ENCODE data around the gene LLCFC1.
"Not testable (repeated sequence)": the region's sequence is repeated elsewhere in the genome, so short reads cannot be mapped to it uniquely, and the experiment has no call there.

Gene LLCFC1

DNA sequence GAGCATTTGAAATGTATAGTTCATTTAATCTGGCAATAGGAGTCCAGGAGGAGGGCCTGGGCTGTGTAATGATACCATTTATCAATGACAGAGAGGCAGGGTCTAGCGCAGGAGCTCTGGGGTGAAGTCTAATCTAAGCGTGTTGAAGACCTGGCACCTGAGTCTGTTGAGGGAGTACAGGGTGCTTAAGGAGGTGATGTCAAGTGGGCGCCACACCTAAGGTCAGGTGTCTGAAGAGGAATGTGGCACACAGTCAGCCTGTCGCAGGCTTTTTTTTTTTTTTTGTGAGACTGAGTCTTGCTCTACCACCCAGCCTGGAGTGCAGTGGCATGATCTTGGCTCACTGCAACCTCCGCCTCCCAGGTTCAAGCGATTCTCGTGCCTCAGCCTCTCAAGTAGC lies 2.3 kb downstream of the LLCFC1 start:
- DNase-seq (ENCODE audit: extremely low read depth in 1 of 2, low read depth in 1 of 2) = no peak

DNA sequence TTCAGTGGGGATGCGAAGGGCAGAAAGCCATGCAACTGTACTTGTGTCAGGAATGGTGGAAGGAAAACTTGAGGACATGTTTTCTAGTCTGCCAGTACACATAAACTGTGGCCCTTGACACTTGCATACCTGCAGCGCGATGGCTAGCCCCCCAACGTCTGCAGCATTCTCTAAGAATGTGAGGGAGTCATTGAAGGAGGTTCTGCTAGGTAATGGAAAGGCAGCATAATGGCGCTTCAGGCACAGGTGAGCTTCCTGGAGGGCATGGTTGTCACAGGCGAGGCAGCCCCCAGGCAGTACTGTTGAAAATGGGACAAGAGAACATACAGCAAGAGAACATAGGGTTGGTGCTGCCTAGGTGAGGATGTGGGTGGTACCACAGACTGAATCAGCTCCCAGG lies 3.5 kb downstream of the LLCFC1 start:
- no peak for DNase-seq (ENCODE audit: extremely low read depth in 1 of 2, low read depth in 1 of 2)

DNA sequence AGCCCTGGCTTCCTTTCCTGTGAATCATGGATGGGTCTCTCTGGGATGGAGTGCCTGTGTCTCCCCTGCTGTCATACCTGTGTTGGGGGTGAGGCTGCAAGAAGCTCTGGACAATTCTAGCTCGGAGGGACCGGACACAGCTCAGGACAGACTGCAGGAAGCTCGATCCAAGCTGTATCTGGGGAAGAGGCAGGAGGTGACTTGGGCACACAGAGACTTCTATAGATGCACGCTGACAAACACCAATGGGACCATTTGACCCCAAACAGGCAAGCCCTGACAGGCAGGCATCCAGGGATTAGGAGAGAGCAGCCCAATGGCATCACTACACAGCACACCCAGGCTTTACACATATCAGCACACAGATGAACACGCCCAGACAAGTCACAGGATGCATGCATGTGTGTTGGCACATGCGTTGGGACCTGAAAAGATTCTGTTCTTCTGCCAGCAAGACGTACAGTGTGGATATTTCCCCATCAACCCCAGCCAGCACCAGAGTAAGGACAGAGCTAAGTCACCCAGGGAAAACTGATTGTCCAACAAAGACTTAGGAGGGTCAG lies 4.5 kb downstream of the LLCFC1 start:
- no peak for DNase-seq (ENCODE audit: extremely low read depth in 1 of 2, low read depth in 1 of 2)

DNA sequence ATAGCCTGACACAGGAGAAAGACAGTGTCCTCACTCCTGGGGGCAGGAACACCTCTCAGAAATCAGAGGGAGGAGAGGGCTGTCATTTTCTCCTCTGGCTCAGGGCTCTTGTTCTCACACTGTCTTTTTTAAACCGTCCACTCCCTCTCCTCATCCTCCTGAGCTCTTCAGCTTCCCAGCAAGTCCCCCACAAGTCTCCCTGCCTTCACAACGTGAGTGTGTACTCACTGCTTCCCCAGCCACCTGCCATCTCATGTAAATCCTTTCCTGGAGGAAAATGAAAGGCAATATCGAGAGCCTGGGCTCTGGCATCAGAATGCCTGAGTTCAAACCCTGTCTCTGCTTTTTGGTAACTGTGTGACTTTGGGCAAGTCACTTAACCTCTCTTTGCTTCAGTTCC lies 5.7 kb downstream of the LLCFC1 start:
- DNase-seq (ENCODE audit: extremely low read depth in 1 of 2, low read depth in 1 of 2) = no peak

DNA sequence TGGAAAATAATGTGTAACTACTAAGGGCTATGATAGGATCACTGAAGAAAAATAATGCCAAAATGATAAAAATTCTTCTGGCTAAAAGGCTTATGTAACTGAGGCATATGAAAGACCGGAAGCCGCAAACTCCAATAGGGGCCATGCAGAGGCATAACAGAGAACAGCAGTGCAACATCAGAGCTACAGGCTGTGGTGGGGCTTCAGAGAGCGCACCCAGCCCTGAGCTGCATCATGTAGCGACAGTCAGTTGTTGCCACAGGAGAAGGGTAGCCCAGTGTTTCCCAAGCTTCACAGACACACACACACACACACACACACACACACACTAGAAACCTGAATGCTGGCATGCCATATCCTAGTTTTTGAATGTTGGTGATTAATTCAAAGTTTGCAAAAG lies 9.3 kb downstream of the LLCFC1 start:
- no peak for DNase-seq (ENCODE audit: extremely low read depth in 1 of 2, low read depth in 1 of 2)

DNA sequence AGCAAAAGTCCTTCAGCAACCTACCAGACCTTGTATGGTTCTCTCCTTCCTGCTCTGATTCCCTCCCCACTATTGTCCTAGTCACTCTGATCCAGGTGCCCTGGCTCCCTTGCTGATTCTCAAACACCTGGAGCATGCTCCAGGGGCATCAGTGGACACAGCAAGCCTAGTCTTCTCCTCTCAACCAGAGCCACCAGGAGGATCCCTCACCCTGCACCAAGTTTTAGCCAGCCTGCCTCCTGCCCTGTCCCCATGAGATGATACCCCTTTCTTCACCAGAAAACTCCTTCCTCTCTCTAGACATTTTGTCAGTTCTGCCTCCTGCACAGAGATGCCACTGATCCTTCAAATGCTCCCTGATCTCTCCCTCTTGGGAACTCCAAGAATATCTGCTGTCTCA lies 11.0 kb downstream of the LLCFC1 start:
- DNase-seq (ENCODE audit: extremely low read depth in 1 of 2, low read depth in 1 of 2) = no peak

DNA sequence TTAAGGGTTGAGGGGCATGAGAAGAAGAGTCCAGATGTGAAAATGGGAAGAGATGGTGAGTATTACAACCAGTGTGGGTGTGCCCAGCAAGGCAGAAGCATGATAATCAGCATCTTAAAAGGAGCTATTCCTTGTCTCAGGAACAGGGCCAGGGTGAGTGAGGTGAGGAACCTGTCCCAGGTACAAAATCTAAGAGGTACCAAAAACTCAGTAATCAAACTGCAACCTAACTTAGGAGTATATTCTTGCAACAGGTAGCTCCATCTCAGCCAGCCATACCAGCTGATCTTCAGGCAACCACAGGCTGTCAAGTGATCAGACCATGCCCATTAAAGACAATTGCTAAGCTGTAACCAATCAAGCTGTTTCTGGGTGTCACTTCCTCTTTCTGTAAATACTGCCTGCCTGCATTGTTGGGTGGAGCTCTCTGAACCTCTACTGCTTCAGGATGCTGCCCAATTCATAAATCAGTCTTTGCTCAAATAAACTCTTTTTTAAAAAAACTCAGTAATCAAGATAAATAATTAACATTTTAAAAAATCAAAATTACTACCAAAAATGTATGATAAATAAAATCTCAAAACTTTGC lies 15.5 kb downstream of the LLCFC1 start:
- no peak for DNase-seq (ENCODE audit: extremely low read depth in 1 of 2, low read depth in 1 of 2)

DNA sequence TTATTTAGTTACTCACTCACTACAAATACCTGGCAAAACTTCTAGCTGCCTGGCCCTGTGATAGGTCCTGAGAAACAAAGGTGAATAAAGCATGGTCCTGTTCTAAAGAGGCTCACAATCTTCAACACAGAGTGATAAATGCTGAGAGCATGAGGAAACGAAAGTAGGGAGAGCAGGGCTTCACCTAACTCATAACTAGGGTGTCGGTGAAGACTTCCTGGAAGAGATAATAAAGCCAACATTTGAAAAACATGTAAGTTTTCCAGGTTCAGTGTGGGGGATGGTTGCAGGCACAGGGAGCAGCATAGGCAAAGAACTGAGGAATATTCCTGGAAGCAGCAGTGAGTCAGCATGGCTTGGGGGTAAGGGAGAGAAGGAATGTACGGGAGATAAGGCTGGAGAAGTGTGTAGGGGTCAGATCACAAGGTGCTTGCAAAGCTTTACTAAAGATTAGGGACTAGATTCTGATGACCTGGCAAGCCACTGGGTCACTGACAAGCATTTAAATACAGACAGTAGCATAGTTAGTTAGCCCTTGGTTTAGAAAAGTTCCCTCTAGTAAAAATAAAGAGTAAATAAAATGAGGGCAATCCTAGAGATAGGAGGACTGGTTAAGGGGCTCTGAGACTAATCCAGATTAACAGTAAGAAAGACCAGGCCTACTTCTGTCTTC lies 17.8 kb downstream of the LLCFC1 start:
- DNase-seq (ENCODE audit: extremely low read depth in 1 of 2, low read depth in 1 of 2) = no peak

DNA sequence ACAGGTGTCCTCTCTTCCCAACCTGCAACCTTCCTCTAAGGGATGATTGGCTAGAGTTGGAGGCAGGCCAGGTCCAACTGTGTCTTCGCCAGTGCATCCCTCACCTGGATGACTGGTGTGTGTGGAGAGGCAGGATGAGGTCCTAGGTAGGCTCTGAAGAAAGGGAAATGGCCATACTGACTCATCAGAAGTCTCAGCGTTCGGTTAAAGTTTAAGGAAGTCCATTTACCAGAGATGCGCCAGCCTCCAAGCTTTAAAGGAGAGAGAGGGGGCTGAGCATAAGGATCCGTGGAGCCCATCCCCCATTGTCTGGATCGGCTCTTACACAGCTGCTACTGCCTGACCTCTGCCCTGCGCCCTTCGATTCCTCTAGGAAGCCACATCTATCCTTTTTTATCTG lies 18.4 kb downstream of the LLCFC1 start:
- DNase-seq (ENCODE audit: extremely low read depth in 1 of 2, low read depth in 1 of 2) = no peak

DNA sequence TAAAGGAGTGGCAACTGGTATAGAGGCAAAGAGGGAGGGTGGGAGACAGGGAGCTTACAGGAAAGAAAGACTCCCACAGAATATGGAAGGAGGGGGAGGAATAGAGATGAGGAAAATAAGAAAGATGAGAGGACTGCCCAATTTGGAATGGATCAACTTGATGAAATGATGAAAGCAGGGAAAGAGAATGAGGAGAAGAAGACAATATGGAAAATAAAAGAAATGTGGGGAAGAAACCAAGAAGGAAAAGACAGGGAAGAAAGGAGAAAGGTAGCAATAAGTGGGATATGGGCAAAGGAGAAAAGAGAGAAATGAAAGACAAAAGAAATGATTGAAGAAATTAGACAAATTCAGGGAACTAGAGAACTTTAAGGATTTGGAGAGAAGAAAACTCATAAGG lies 19.9 kb downstream of the LLCFC1 start:
- no peak for DNase-seq (ENCODE audit: extremely low read depth in 1 of 2, low read depth in 1 of 2)

DNA sequence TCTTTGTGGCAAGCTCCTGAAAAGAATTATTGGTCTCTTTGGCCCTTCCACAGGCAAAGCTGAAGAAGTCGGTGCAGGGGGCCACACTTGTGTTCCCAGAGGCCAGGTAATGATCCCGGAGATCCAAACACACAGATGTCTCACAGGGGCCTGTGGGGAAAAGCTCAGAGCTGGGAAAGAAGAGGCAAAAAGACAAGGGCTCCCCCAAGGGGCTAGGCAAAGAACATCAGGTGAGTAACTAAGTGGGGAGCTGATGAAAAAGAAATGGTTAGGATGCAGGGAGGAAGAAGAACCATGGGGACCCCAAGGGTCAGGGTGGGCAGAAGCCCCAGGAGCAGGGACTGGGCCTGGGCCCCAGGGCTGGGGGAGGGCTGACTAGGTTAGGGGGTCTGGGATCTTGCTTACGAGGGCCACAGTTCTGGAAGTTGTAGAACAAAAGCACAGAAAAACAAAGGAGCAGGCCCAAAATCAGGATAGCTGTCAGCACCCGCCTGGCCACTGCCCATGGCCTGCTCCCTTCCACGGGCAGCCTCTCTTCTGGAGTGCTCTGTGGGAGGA lies 21.8 kb downstream of the LLCFC1 start:
- no peak for DNase-seq (ENCODE audit: extremely low read depth in 1 of 2, low read depth in 1 of 2)

DNA sequence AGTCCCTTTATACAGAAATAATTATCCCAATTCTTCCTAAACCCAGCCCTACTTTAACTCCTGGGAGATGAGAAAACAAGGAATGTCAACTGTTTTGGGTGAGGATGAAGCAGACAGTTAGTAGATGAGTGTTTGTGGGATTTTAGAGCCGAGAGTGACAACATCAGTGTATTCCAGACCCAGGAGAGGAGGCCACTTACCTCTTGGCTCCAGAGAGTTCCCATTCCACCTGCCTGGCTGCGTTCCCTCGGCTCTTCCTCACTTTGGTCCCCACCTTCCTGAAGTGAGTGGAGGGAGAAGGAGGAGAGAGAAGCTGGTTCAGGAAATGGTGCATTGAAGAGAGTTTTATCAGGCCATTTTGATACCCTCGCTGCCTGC lies 22.3 kb downstream of the LLCFC1 start:
- DNase-seq (ENCODE audit: extremely low read depth in 1 of 2, low read depth in 1 of 2) = no peak

DNA sequence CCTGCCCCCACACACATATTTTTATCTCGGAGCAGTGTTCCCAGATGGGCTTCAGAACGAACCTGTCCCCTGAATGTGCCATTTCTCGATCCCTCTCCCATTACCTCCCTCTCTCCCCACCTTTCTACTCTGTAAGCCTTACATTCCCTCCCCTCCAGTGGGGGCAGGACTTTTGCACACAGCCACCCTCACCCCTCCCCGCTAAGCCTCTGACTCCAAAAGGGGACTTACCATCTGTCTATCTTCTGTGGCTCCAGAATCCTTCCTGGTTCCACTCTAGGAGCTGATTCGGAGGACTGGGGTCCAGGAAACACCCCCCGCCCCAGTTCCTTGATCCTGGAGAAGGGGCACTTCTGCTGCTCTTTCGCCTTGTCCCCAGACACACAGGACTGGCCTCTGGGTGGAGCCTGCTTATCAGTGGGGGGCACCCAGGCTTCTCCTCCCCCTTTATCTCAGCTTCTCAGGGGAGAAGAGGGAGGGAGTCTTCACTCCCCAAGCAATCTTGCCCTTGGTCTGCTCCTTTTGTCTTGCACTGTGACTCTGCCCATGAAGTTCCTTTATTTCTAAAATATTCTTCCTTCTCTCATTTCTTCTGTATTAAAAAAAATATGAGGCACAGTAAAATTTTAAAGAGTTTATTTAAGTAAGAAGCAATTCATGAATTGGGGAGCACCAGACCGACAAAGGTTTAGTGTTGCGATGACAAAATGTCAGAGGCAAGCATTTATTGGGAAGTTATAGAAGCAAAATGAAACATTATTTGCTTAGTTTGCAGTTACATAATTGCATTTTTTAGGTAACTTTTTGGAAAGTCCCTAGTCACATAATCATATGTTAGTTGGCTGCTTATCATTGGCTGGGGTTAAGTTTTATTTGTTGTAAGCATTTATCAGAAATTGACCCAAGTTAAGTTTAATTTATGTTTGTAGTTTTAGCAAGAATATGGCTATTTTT lies 23.0 kb downstream of the LLCFC1 start, which contains the start of gene KEL:
TSS of gene KEL (minus strand) at position 391 of the 954 bp plus-strand sequence. CDS start at position 234, 157 bp downstream.
- DNase-seq (ENCODE audit: extremely low read depth in 1 of 2, low read depth in 1 of 2) = no peak

DNA sequence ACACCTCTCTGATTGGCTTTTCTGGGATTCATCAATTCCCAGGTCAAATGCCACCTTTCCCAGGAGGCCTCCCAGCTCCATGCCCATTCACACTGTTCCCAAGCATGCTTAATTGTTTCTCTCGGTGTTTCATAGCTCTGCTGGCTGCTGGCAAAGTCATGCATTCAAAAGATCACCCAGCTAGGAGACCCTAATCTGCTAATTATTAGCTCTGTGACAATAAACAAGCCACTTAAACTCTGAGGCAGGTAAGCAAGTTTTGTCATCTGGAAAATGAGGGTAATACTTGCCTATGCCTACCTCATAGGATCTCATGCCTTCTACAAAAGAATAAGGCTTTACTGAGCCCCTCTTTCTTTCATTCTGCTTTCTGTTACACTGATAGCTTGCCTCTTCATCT lies 23.7 kb downstream of the LLCFC1 start:
- no peak for DNase-seq (ENCODE audit: extremely low read depth in 1 of 2, low read depth in 1 of 2)

DNA sequence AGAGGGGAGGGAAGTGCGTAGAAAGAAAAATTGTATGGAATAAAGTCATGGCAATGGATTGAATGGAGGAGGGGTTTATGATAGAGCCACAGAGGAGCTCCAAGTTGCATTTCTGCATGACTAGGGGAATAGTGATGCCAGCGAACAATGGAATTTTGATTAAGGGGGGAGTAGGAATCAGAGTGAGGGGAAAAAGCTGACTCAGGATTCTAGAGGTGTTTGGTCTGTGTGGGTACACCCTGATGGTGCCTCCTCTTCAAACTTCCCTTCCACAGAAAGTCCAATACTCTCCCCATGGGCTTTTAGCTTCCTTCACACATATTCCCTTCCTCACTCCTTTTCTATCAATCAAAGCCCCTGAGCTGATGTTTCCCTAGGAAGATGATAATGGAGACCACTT lies 24.7 kb downstream of the LLCFC1 start:
- no peak for DNase-seq (ENCODE audit: extremely low read depth in 1 of 2, low read depth in 1 of 2)

DNA sequence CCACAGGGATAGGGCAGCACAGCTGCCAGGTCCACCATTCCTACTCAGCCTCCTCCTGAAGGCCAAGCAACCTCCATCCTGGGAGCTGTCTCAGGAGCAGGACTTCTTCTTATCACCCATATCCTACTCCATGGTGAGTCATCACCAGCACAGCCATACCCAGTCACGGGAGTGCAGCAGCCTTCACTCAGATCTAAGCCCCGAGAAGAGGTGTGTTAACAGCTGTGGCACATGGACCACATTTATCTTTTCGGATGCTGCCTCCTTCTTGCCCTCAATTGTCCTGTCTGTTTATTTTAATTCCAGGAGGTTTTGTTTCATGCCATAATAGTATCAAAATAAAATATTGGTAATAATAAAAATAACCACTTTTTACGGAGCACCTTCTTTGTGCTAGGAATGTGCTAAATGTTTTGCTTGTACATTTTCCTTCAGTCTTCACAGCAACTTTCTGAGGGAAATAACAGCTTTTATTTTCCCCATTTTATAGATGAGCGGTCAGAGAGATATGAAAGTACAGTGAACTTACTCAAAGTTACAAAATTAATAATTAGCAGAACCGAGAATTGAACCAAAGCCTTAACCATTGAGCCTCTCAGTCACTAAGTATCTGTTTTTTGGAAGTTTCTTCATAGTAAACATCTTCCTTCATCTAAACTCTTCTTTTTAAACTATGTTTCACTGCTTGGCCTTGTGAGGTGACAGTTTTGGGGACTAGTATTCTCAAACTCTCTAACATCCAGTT lies 25.4 kb downstream of the LLCFC1 start:
- no peak for DNase-seq (ENCODE audit: extremely low read depth in 1 of 2, low read depth in 1 of 2)

DNA sequence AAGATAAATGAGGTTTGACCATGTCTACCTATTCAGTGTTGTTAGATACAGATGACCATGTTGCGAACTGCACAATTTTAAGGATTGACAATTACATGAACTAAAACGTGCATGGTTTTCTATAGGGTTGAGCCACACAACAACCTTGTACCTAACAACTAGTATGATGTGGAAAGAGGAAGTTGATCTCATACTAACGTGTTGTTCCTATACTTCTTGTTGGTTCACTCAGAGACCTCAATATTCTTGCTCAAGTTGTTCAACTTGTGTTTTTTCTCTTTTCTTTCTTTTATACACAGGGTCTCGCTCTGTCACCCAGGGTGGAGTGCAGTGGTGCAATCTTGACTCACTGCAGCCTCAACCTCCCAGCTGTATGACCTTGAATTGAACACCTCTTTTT lies 28.9 kb downstream of the LLCFC1 start:
- DNase-seq (ENCODE audit: extremely low read depth in 1 of 2, low read depth in 1 of 2) = no peak

DNA sequence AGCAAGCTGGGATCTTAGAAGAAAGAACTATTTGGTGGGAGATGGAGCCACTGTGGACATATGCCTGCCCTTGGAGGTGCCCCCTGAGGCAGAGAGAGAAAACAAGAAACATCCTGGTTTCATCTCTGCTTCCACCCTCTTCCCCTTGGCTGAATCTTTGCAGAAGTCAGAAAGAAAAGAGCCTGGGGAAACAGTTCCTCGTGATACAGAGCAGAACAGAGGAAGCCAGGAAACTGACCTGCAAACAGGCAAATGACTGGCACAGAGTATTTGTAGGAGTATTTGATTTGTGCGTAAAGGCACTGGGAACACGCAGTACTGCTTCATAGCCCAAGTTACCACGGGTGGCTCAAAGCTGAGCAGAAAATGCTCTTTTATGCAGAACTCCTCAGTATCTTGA lies 29.9 kb downstream of the LLCFC1 start:
- no peak for DNase-seq (ENCODE audit: extremely low read depth in 1 of 2, low read depth in 1 of 2)

DNA sequence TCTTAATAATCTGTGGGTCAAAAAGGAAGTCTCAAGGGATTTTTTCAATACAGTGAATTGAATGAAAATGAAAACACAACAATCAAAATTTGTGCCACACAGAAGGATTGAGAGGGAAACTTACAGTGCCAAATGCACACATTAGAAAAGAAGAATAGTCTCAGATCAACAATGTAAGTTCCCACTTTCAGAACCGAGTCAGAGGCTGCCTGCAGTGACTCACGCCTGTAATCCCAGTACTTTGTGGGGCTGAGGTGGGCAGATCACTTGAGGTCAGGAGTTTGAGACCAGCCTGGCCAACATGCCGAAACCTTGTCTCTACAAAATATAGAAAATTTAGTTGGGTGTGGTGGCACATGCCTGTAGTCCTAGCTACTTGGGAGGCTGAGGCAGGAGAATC lies 35.3 kb downstream of the LLCFC1 start:
- no peak for DNase-seq (ENCODE audit: extremely low read depth in 1 of 2, low read depth in 1 of 2)

DNA sequence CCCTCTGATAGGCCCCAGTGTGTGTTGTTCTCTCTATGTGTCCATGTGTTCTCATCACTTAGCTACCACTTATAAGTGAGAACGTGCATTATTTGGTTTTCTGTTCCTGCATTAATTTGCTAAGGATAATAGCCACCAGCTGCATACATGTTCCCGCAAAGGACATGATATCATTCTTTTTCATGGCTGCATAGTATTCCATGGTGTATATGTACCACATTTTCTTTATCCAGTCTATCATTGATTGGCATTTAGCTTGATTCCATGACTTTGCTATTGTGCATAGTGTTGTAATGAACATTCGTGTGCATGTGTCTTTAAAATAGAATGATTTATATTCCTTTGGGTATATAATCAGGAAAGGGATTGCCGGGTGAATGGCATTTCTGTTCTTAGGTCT lies 39.1 kb downstream of the LLCFC1 start:
- DNase-seq (ENCODE audit: extremely low read depth in 1 of 2, low read depth in 1 of 2) = not testable (repeated sequence)

DNA sequence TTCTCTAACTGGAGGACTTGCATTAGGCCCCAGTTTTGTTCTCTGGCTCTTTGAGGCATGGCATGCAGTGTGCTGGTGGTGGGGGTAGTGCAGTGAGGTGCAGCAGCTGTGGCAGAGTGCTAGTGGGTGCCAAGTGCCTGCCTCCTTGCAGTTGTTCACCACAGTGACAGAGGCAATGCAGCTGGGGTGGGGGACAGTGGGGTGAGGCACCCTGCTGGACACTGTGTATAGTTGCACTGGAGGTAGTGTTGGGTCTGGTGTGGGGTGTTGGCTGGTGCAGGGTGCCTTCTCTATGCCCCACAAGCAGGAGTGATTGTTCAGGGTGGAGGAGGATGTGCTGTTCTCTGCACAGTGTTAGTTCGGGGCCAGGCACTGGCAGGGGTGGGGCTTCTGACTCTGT lies 44.5 kb downstream of the LLCFC1 start:
- no peak for DNase-seq (ENCODE audit: extremely low read depth in 1 of 2, low read depth in 1 of 2)
